Hepatocyte (in vitro differentiated cells): ENCODE data around the gene TRAPPC14. TPM values are rescaled to one million over a fixed set of nuclear protein-coding genes. Genes with fewer than 3 reads are reported as not detected.

ENCODE experiments used
- DNase-seq: peaks from one replicate; pipeline ENCODE4 v3.0.0-alpha.2; 2016; ENCODE audit warnings: low spot score
- H2AFZ ChIP-seq: fragments of 200-600 bp; sonication (generic); 2 replicates; pipeline ENCODE4 v1.6.0; 2016; ENCODE audit warnings: antibody characterized with exemption, mild to moderate bottlenecking
- H3K27ac ChIP-seq: fragments of 200-600 bp; sonication (generic); 2 replicates; pipeline ENCODE4 v1.5.1; 2016; ENCODE audit warnings: mild to moderate bottlenecking
- H3K27me3 ChIP-seq: fragments of 200-600 bp; sonication (generic); 2 replicates; pipeline ENCODE4 v1.6.1; 2016
- H3K36me3 ChIP-seq: fragments of 200-600 bp; sonication (generic); replicated peaks from 2 replicates; pipeline ENCODE4 v1.5.1; 2016; ENCODE audit warnings: low read depth; ENCODE audit not compliant: insufficient read depth
- H3K4me1 ChIP-seq: fragments of 200-600 bp; sonication (generic); 2 replicates; pipeline ENCODE4 v1.5.1; 2016; ENCODE audit warnings: mild to moderate bottlenecking, moderate library complexity; ENCODE audit not compliant: insufficient read depth
- H3K4me2 ChIP-seq: fragments of 200-600 bp; sonication (generic); 2 replicates; pipeline ENCODE4 v1.6.0; 2016
- H3K4me3 ChIP-seq: fragments of 200-600 bp; sonication (generic); 2 replicates; pipeline ENCODE4 v1.5.1; 2016; ENCODE audit warnings: mild to moderate bottlenecking
- H3K79me2 ChIP-seq: fragments of 200-600 bp; sonication (generic); 2 replicates; pipeline ENCODE4 v1.6.0; 2017; ENCODE audit warnings: mild to moderate bottlenecking
- H3K9me2 ChIP-seq: fragments of 200-600 bp; sonication (generic); replicated peaks from 2 replicates; pipeline ENCODE4 v1.6.0; 2017; ENCODE audit warnings: mild to moderate bottlenecking; ENCODE audit not compliant: insufficient read depth
- H3K9me3 ChIP-seq: fragments of 200-600 bp; sonication (generic); 2 replicates; pipeline ENCODE4 v1.5.1; 2016; ENCODE audit warnings: low read depth, mild to moderate bottlenecking
- H4K20me1 ChIP-seq: fragments of 200-600 bp; sonication (generic); 2 replicates; pipeline ENCODE4 v1.6.0; 2016; ENCODE audit warnings: mild to moderate bottlenecking; ENCODE audit not compliant: insufficient read depth, poor library complexity, severe bottlenecking
- CTCF ChIP-seq: fragments of 200-600 bp; sonication (generic); IDR thresholded peaks from 2 replicates; pipeline ENCODE4 v1.5.1; 2016; ENCODE audit warnings: antibody characterized with exemption, mild to moderate bottlenecking; ENCODE audit not compliant: poor library complexity
- EZH2 ChIP-seq: fragments of 200-600 bp; sonication (generic); IDR thresholded peaks from 2 replicates; pipeline ENCODE4 v1.6.1; 2016; ENCODE audit warnings: antibody characterized with exemption, mild to moderate bottlenecking, borderline replicate concordance
- EZH2phosphoT487 ChIP-seq: fragments of 200-600 bp; sonication (generic); IDR thresholded peaks from one replicate; pipeline ENCODE4 v1.6.1; 2018; ENCODE audit warnings: antibody characterized with exemption, mild to moderate bottlenecking, low read depth, moderate library complexity; ENCODE audit not compliant: unreplicated experiment, severe bottlenecking
- WGBS: methylation state at CpG from one replicate; pipeline ENCODE4 v1.1.6; 2016; ENCODE audit warnings: low lambda C conversion rate; ENCODE audit errors: missing lambda C conversion rate; 5-methylcytosine and 5-hydroxymethylcytosine counted together
- polyA plus RNA-seq: library from polyadenylated mRNA; unstranded; fragments of >200 nt; fragmentation: Nextera tagmentation; extraction: Ambion mirVana; gene quantifications from 2 replicates; pipeline ENCODE4 v1.2.1, GENCODE V29; 2016
- total RNA-seq: library from RNA; depleted of rRNA; stranded (reverse); fragments of >200 nt; gene quantifications from 2 replicates; pipeline ENCODE4 v1.2.3, GENCODE V29; 2014

TRAPPC14 gene
- total and polyA plus RNA-seq, 2 experiments from 2014 or later = 14.7 to 18.5 TPM

GRCh38 chr7:100128637-100128963 lies 29.9 kb downstream of the TRAPPC14 start:
- H3K36me3 ChIP-seq = no peaks in the 10 kb centered on the region
- DNase-seq = no peak
- no peak overlapping the region for H2AFZ ChIP-seq
- H3K4me3 ChIP-seq = no peak overlapping the region
- H3K4me1 ChIP-seq = peaks cover 12% of the 10 kb centered on the region
- WGBS = 62% methylated on average over 1 of the region's 1 CpG
- no peaks in the 10 kb centered on the region for H3K9me2 ChIP-seq
- no peaks in the 10 kb centered on the region for H4K20me1 ChIP-seq
- no peak for TF ChIP-seq EZH2
- TF ChIP-seq CTCF = no peak
- TF ChIP-seq EZH2phosphoT487 = no peak
- peak overlapping the region; percentile 99 for H3K4me2 ChIP-seq
- no peaks in the 10 kb centered on the region for H3K27me3 ChIP-seq
- no peaks in the 10 kb centered on the region for H3K9me3 ChIP-seq
- H3K79me2 ChIP-seq = no peaks in the 10 kb centered on the region
- no peak overlapping the region for H3K27ac ChIP-seq

- Histone ChIP-seq H3K4me1 (peaks cover 12% of the 10 kb centered on the region), H3K4me2 (peak overlapping the region; percentile 99), H3K4me3 (peak overlapping the region; percentile 25), H3K36me3 (no peaks in the 10 kb centered on the region), H3K9me2 (no peaks in the 10 kb centered on the region), H4K20me1 (no peaks in the 10 kb centered on the region), H3K27ac (peak overlapping the region; percentile 94), H3K27me3 (no peaks in the 10 kb centered on the region), H3K79me2 (no peaks in the 10 kb centered on the region), H3K9me3 (no peaks in the 10 kb centered on the region), H2AFZ (peak overlapping the region; percentile 84)
- peak; percentile 48 for DNase-seq
- TF ChIP-seq EZH2 (no peak), EZH2phosphoT487 (no peak), CTCF (no peak)
- 6% methylated on average over 35 of the region's 37 CpGs for WGBS
Observed at GRCh38 chr7:100127866-100128636, 30.5 kb downstream of the TRAPPC14 start.

GRCh38 chr7:100126931-100127865 lies 31.3 kb downstream of the TRAPPC14 start, which contains the start of gene MBLAC1:
Gene MBLAC1 (plus strand): TSS chr7:100126967. CDS start chr7:100127396, 429 bp downstream.
- Histone ChIP-seq H3K27ac (peak within 1 kb of the TSS; percentile 94), H3K4me1 (peaks cover 12% of the 10 kb centered on the region), H3K9me2 (no peaks in the 10 kb centered on the region), H3K79me2 (no peaks in the 10 kb centered on the region), H4K20me1 (no peaks in the 10 kb centered on the region), H2AFZ (peak within 1 kb of the TSS; percentile 84), H3K36me3 (no peaks in the 10 kb centered on the region), H3K4me3 (peak within 1 kb of the TSS; percentile 25), H3K4me2 (peak within 1 kb of the TSS; percentile 99), H3K27me3 (no peaks in the 10 kb centered on the region), H3K9me3 (no peaks in the 10 kb centered on the region)
- TF ChIP-seq EZH2 = no peak
- TF ChIP-seq CTCF = no peak
- no peak for TF ChIP-seq EZH2phosphoT487
- DNase-seq = peak; percentile 96
- 2% methylated on average over 54 of the region's 85 CpGs for WGBS
